A549 treated with dexamethasone at 1 μM for 4 hours (cell line): Measurements from ENCODE around the gene LRMDA. TPM values are rescaled to one million over a fixed set of nuclear protein-coding genes. Genes with fewer than 3 reads are reported as not detected.

Experiments used
- total RNA-seq: library from RNA; stranded (reverse); fragments of 200-300 nt; extraction: Qiagen RNA extraction; gene quantifications from 5 replicates; pipeline ENCODE4 v1.2.3, GENCODE V29; 2022

Gene LRMDA
- total RNA-seq, result 2.6 to 4.0 TPM (median 3.6 TPM) in 5 replicates

DNA sequence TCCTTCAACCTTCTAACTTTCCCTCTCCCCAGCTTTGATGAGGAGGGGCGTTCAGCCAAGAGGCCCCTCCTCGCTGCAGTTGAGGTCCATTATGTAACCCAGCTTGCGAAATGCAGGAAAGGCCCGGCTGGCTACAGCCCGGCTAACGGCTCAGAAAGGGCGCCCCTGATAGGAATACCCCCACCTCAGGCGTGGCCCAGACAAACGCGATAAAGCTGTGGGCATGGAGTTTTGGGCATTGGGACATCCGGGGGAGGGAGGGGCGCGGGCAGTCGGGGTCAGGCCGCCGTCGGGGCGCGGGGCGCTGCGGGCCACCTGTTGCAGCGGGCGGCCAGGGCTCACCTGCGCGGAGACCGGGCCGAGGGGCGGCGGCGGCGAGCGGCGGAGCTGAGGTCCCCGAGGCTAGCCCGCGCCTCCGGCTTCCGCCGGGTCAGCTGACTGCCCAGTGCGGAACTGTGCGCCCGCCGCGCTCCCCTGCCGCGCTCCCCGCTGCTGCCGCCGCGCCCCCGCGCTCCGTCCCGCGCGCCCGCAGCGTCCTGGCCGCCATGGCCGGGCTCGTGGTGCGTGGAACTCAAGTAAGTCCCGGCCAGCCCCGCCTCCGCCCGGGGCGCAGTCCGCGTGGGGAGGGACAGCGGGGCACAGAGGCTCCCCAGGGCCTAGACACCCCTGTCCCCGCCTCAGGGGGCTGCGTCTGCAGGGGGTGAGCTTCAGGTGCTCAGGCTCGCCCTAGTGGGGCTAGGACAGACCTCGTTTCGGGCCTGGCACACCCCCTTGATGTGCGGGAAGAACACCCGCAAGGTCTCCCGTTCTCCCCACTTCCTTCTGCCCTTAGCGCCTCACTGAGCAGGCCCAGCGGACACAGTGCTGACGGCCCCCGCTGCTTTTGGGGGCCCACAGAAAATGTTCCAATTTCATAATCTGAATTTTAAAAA is at the start of gene LRMDA:
TSS of gene LRMDA (plus strand) at position 445 of the 932 bp plus-strand sequence.

DNA sequence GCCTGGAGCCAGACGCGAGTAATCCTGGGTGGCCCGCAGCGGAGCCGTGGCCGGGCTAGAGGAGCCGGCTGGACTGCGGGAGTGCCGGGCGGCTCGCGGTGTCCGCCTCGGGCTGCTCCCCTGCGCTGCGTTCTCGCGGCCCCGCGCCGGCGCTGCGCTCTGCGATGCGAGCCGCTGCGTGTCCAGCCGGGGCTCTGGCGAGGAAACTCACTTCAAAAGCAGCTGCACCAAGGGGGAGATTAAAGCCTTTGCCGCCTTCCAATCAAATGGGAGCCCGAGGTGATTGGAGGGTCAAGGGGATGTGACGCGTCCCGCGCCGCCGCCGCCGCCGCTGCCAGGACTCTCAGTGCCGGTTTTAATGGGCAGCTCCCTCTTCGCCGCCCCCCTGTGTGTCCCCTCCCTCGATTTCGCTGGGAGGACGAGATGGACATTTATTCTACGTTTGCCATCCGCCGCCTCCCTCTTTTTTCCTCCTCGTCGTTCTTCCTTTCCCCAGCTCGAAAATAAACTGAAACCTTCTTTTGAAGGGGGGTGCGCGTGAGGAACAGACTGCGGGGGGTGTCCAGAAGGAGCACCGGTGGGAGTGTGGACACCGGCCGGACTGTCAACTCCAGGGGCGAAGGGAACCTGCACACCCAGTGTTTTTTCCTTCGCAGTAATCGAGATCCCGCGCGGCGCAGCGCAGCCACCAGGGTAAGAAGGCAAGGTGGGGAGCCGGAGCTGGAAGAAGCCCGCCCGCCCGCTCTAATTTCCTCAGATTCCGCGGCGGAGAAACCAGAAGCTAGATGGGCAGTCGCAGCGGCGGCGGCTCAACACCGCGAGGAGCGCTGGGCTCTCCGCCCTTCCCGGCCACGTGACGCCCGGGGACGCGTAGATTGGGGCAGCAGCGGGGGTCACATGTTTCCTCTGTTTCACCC is 29.6 kb upstream of the LRMDA start, which contains the start of gene ZNF503:
TSS of gene ZNF503 (minus strand) at position 196 of the 917 bp plus-strand sequence. CDS start 345 bp downstream, outside the sequence.

Other genes with a start within 250 kb of the LRMDA start
- 317 to 347 TPM (median 333 TPM) in 5 replicates for gene VDAC2, start 220.8 kb upstream of the LRMDA start, total RNA-seq
- gene COMTD1, start 195.7 kb upstream of the LRMDA start, total RNA-seq, result 28.6 to 56.9 TPM (median 48.9 TPM) in 5 replicates
- gene ZNF503, start 29.9 kb upstream of the LRMDA start, total RNA-seq, result 5.3 to 9.1 TPM (median 8.4 TPM) in 5 replicates